ENCODE results near the gene GUCD1. TPM values are rescaled to one million over a fixed set of nuclear protein-coding genes. Genes with fewer than 3 reads are reported as not detected.

Gene GUCD1
- total RNA-seq, 4 donors from 2014 or later: 48.2 to 98.8 (median 76.2) TPM

DNA sequence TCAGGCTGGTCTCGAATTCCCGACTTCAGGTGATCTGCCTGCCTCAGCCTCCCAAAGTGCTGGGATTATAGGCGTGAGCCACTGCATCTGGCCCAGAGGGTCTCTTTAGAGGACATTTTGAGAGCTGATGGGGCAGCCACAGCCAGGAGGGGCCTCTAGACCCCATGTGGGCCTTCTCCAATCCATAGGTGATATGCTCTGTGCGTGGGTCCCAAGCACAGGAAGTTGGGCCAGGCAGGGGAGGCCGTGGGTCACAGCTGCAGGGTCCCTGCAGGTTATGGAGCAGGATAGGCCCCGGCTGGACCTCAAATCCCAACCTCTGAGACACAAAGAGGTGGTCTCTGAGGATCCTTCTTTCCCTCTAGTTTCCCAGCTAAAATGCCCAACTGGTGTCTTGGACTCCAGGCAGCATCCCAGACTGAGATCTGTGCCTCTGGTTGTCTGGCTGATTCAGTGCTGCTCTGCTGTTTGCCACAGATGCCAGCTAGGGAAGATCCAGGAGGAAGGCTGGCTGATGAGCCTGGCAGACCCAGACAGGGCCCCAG, 36.4 kb upstream of the GUCD1 start:
- no peaks in the 10 kb centered on the region for H3K27me3 ChIP-seq
- intact Hi-C loops (cut with DNase I): no loop called here
- peaks cover 0 to 33% (median 0%) of the 10 kb centered on the region in 3 donors for H3K36me3 ChIP-seq
- TF ChIP-seq POLR2A (IDR thresholded peaks at IDR 0.05) (no peak), CTCF (IDR thresholded peaks at IDR 0.05) (no peak)
- H3K4me3 ChIP-seq: no peak overlapping the region
- no peak overlapping the region for H3K27ac ChIP-seq
- H3K4me1 ChIP-seq: peaks cover 12 to 35% (median 25%) of the 10 kb centered on the region in 3 donors
- 93 to 95% methylated on average over 3 of the region's 6 CpGs for WGBS, 2 donors
- DNase-seq: no peak
- no peaks in the 10 kb centered on the region for H3K9me3 ChIP-seq

- TF ChIP-seq CTCF (IDR thresholded peaks at IDR 0.05) (no peak), POLR2A (IDR thresholded peaks at IDR 0.05) (no peak)
- H3K4me1 ChIP-seq: peaks cover 12 to 35% (median 25%) of the 10 kb centered on the region in 3 donors
- no peak for DNase-seq
- H3K27ac ChIP-seq: no peak overlapping the region
- peaks cover 0 to 39% (median 0%) of the 10 kb centered on the region in 3 donors for H3K36me3 ChIP-seq
- no peaks in the 10 kb centered on the region for H3K9me3 ChIP-seq
- WGBS, 2 donors: 90 to 94% methylated on average over 12 of the region's 12 CpGs
- no peaks in the 10 kb centered on the region for H3K27me3 ChIP-seq
- intact Hi-C loops (cut with DNase I): no loop called here
- no peak overlapping the region for H3K4me3 ChIP-seq
Observed at GRCh38 chr22:24590596-24591173, 35.7 kb upstream of the GUCD1 start.

DNA sequence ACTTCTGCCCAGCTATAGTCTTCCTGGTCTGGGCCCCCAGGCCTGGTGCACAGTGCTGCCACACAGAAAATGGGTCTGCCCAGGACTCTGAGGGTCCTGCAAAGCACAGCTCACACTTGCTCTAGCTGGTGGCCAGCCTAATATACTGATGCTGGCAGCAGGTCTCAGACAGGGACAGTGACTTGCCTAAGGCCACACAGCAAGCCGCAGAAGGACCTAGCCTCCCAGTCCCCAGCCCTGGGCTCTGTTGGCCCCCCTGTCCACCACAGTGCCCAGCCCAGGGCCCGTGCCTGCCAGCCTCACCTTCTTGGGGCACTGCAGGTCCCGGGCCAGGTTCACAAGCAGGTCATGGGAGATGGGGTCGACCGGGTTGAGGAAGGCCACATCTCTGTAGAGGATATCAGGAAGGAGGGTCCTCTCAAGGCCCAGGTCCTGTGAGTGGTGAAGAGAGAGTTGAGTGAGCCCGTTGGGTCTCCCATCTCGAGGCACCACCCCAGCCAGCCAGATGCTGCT, 34.6 kb upstream of the GUCD1 start:
- Histone ChIP-seq H3K36me3 (peaks cover 0 to 46% (median 7%) of the 10 kb centered on the region in 3 donors), H3K4me1 (peaks cover 16 to 35% (median 22%) of the 10 kb centered on the region in 3 donors), H3K4me3 (no peak overlapping the region), H3K27me3 (no peaks in the 10 kb centered on the region), H3K27ac (no peak overlapping the region), H3K9me3 (no peaks in the 10 kb centered on the region)
- WGBS, 2 donors: 94% methylated on average over 2 of the region's 7 CpGs; no CpG with 5 or more reads in 1 of the 2 donors
- intact Hi-C loops (cut with DNase I): no loop called here
- TF ChIP-seq CTCF (IDR thresholded peaks at IDR 0.05) (no peak), POLR2A (IDR thresholded peaks at IDR 0.05) (no peak)
- no peak for DNase-seq

- intact Hi-C loops (cut with DNase I): no loop called here
- Histone ChIP-seq H3K4me1 (peaks cover 19 to 35% (median 22%) of the 10 kb centered on the region in 3 donors), H3K27me3 (no peaks in the 10 kb centered on the region), H3K4me3 (no peak overlapping the region), H3K36me3 (peaks cover 0 to 46% (median 7%) of the 10 kb centered on the region in 3 donors), H3K27ac (no peak overlapping the region), H3K9me3 (no peaks in the 10 kb centered on the region)
- 96 to 97% methylated on average over 9 to 12 of the region's 21 CpGs for WGBS, 2 donors
- no peak for DNase-seq
- TF ChIP-seq CTCF (IDR thresholded peaks at IDR 0.05): no peak
- TF ChIP-seq POLR2A (IDR thresholded peaks at IDR 0.05): no peak
Observed at GRCh38 chr22:24588757-24589481, 34.0 kb upstream of the GUCD1 start.

GRCh38 chr22:24588381-24588756, 33.4 kb upstream of the GUCD1 start:
- DNase-seq: no peak
- H3K4me1 ChIP-seq: peaks cover 20 to 35% (median 22%) of the 10 kb centered on the region in 3 donors
- WGBS, 2 donors: 100% methylated on average over 1 of the region's 13 CpGs; no CpG with 5 or more reads in 1 of the 2 donors
- TF ChIP-seq POLR2A (IDR thresholded peaks at IDR 0.05): no peak
- no peak for TF ChIP-seq CTCF (IDR thresholded peaks at IDR 0.05)
- peaks cover 0 to 46% (median 7%) of the 10 kb centered on the region in 3 donors for H3K36me3 ChIP-seq
- intact Hi-C loops (cut with DNase I): no loop called here
- no peak overlapping the region for H3K27ac ChIP-seq
- no peak overlapping the region for H3K4me3 ChIP-seq
- H3K9me3 ChIP-seq: no peaks in the 10 kb centered on the region
- H3K27me3 ChIP-seq: no peaks in the 10 kb centered on the region

Measured in esophagus squamous epithelium (tissue), 5 donors.